ENCODE data around the gene AHCYL1.

DNA sequence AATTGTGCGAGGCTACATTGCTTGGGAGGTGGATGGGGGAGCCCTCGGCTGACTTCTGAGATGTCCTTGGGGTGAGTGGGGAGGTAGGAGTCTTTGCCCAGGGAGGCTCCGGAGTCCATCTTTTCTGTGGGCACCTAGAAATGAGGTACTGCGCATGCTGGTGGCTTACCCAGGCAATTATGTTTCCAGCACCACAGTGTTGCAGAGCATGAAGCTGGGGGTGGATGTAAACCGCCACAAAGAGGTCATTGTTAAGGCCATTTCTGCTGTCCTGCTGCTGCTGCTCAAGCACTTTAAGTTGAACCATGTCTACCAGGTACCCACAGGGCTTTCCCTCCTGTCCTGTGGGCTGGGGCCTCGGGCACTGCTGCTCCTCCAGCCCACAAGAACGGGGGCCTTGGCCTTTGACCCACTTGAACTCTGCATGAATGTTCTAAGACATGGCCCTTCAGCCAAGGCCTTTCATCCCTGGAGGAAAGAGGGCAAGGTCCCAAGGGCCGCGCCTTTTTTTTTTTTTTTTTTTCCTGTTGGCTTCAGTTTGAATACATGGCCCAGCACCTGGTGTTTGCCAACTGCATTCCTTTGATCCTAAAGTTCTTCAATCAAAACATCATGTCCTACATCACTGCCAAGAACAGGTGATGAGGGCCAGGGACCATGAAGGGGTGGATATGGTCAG is 64.5 kb downstream of the AHCYL1 start:
- TF ChIP-seq, protein P1, sequence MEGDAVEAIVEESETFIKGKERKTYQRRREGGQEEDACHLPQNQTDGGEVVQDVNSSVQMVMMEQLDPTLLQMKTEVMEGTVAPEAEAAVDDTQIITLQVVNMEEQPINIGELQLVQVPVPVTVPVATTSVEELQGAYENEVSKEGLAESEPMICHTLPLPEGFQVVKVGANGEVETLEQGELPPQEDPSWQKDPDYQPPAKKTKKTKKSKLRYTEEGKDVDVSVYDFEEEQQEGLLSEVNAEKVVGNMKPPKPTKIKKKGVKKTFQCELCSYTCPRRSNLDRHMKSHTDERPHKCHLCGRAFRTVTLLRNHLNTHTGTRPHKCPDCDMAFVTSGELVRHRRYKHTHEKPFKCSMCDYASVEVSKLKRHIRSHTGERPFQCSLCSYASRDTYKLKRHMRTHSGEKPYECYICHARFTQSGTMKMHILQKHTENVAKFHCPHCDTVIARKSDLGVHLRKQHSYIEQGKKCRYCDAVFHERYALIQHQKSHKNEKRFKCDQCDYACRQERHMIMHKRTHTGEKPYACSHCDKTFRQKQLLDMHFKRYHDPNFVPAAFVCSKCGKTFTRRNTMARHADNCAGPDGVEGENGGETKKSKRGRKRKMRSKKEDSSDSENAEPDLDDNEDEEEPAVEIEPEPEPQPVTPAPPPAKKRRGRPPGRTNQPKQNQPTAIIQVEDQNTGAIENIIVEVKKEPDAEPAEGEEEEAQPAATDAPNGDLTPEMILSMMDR (IDR thresholded peaks at IDR 0.05), result no peak
- no peak for TF ChIP-seq POLR2AphosphoS5 (IDR thresholded peaks at IDR 0.05)

Measured in sigmoid colon (tissue), 4 donors.